Measurements from ENCODE around the gene TPPP.

TPPP gene

GRCh38 chr5:677131-678101 is 15.7 kb downstream of the TPPP start:
- H3K4me3 ChIP-seq (ENCODE audit: low read depth, low read length), result no peak overlapping the region
- DNase-seq (ENCODE audit: low read depth), result no peak
- TF ChIP-seq, protein P1, sequence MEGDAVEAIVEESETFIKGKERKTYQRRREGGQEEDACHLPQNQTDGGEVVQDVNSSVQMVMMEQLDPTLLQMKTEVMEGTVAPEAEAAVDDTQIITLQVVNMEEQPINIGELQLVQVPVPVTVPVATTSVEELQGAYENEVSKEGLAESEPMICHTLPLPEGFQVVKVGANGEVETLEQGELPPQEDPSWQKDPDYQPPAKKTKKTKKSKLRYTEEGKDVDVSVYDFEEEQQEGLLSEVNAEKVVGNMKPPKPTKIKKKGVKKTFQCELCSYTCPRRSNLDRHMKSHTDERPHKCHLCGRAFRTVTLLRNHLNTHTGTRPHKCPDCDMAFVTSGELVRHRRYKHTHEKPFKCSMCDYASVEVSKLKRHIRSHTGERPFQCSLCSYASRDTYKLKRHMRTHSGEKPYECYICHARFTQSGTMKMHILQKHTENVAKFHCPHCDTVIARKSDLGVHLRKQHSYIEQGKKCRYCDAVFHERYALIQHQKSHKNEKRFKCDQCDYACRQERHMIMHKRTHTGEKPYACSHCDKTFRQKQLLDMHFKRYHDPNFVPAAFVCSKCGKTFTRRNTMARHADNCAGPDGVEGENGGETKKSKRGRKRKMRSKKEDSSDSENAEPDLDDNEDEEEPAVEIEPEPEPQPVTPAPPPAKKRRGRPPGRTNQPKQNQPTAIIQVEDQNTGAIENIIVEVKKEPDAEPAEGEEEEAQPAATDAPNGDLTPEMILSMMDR (conservative IDR thresholded peaks at IDR 0.05; ENCODE audit: low read depth, low read length), result no peak

GRCh38 chr5:676699-677076 is 16.5 kb downstream of the TPPP start:
- TF ChIP-seq, protein P1 (conservative IDR thresholded peaks at IDR 0.05; ENCODE audit: low read depth, low read length), result no peak
- H3K4me3 ChIP-seq (ENCODE audit: low read depth, low read length), result no peak overlapping the region
- DNase-seq (ENCODE audit: low read depth), result no peak

- DNase-seq (ENCODE audit: low read depth), result no peak
- no peak overlapping the region for H3K4me3 ChIP-seq (ENCODE audit: low read depth, low read length)
- TF ChIP-seq, protein P1 (conservative IDR thresholded peaks at IDR 0.05; ENCODE audit: low read depth, low read length), result no peak
Measured at GRCh38 chr5:675871-676698, 17.1 kb downstream of the TPPP start.

DNA sequence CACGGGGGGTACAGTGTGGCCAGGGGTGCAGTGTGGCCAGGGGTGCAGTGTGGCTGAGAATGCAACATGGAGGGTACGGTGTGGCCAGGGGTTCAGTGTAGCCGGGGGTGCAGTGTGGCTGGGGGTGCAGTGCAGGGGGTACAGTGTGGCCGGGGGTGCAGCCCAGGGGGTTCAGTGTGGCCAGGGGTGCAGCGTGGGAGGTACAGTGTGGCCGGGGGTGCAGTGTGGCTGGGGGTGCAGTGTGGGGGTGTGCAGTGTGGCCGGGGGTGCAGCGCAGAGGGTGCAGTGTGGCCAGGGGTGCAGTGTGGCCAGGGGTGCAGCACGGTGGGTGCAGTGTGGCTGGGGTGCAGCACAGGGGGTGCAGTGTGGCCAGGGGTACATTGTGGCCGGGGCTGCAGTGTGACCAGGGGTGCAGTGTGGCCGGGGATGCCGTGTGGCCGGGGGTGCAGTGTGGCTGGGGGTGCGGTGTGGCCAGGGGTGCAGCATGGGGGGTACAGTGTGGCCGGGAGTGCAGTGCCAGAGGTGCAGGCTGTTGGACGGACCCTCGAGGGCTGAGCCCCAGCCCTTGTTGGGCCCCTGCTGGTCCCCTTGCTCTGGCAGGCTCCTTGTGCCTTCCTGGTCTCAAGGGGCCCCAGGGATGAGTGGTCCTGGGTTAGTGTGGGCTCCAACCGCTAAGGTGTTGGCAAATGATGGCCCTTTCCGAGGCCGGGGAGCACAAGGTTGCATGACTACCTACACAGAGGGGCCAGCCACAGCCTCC is 17.9 kb downstream of the TPPP start:
- no peak for DNase-seq (ENCODE audit: low read depth)
- TF ChIP-seq, protein P1 (conservative IDR thresholded peaks at IDR 0.05; ENCODE audit: low read depth, low read length), result no peak
- no peak overlapping the region for H3K4me3 ChIP-seq (ENCODE audit: low read depth, low read length)

GRCh38 chr5:674630-675011 is 18.5 kb downstream of the TPPP start:
- DNase-seq (ENCODE audit: low read depth), result no peak
- H3K4me3 ChIP-seq (ENCODE audit: low read depth, low read length), result no peak overlapping the region
- TF ChIP-seq, protein P1 (conservative IDR thresholded peaks at IDR 0.05; ENCODE audit: low read depth, low read length), result no peak

- DNase-seq (ENCODE audit: low read depth), result no peak
- no peak overlapping the region for H3K4me3 ChIP-seq (ENCODE audit: low read depth, low read length)
- TF ChIP-seq, protein P1 (conservative IDR thresholded peaks at IDR 0.05; ENCODE audit: low read depth, low read length), result no peak
Measured at GRCh38 chr5:673831-674629, 19.1 kb downstream of the TPPP start.
